ENCODE data around the gene CADPS2. TPM values are rescaled to one million over a fixed set of nuclear protein-coding genes. Genes with fewer than 3 reads are reported as not detected.

CADPS2 gene
- total RNA-seq, 1 donor from 2014 or later, result 8.7 TPM

GRCh38 chr7:122380992-122381391 is 505.3 kb downstream of the CADPS2 start:
- no peak for DNase-seq (ENCODE audit: low read depth)

- DNase-seq (ENCODE audit: low read depth), result no peak
These were observed 506.8 kb downstream of the CADPS2 start for GRCh38 chr7:122379491-122379890.

- no peak for DNase-seq (ENCODE audit: low read depth)
These were observed 516.5 kb downstream of the CADPS2 start for GRCh38 chr7:122369756-122370155.

GRCh38 chr7:122364761-122365280 is 521.4 kb downstream of the CADPS2 start:
- no peak for DNase-seq (ENCODE audit: low read depth)

- no peak for DNase-seq (ENCODE audit: low read depth)
These were observed 523.1 kb downstream of the CADPS2 start for GRCh38 chr7:122363144-122363543.

- no peak for DNase-seq (ENCODE audit: low read depth)
These were observed 523.8 kb downstream of the CADPS2 start for GRCh38 chr7:122362473-122362872.

- DNase-seq (ENCODE audit: low read depth), result no peak
These were observed 531.6 kb downstream of the CADPS2 start for GRCh38 chr7:122354656-122355055.

GRCh38 chr7:122352454-122352853 is 533.8 kb downstream of the CADPS2 start:
- no peak for DNase-seq (ENCODE audit: low read depth)

- DNase-seq (ENCODE audit: low read depth), result no peak
These were observed 535.6 kb downstream of the CADPS2 start for GRCh38 chr7:122350701-122351100.

- no peak for DNase-seq (ENCODE audit: low read depth)
These were observed 542.0 kb downstream of the CADPS2 start for GRCh38 chr7:122344303-122344620.

- DNase-seq (ENCODE audit: low read depth), result no peak
These were observed 542.5 kb downstream of the CADPS2 start for GRCh38 chr7:122343601-122344302.

- no peak for DNase-seq (ENCODE audit: low read depth)
These were observed 545.8 kb downstream of the CADPS2 start for GRCh38 chr7:122340427-122340826.

- no peak for DNase-seq (ENCODE audit: low read depth)
These were observed 546.9 kb downstream of the CADPS2 start for GRCh38 chr7:122339145-122339904.

GRCh38 chr7:122337011-122337410 is 549.2 kb downstream of the CADPS2 start:
- no peak for DNase-seq (ENCODE audit: low read depth)

GRCh38 chr7:122329145-122329802 is 557.0 kb downstream of the CADPS2 start:
- DNase-seq (ENCODE audit: low read depth), result no peak

- DNase-seq (ENCODE audit: low read depth), result no peak
These were observed 558.3 kb downstream of the CADPS2 start for GRCh38 chr7:122327969-122328368.

- DNase-seq (ENCODE audit: low read depth), result no peak
These were observed 569.5 kb downstream of the CADPS2 start for GRCh38 chr7:122316467-122317388.

- DNase-seq (ENCODE audit: low read depth), result no peak
These were observed 570.5 kb downstream of the CADPS2 start for GRCh38 chr7:122315507-122316466.

- DNase-seq (ENCODE audit: low read depth), result no peak
These were observed 572.0 kb downstream of the CADPS2 start for GRCh38 chr7:122314284-122314683.

GRCh38 chr7:122312789-122313188 is 573.5 kb downstream of the CADPS2 start:
- DNase-seq (ENCODE audit: low read depth), result no peak

Measured in renal cortical epithelial cell (primary cell).